ENCODE measurements around the gene TMEM229B.

- TF ChIP-seq EP300 (IDR thresholded peaks at IDR 0.05) = no peak
- no peak for TF ChIP-seq CTCF (IDR thresholded peaks at IDR 0.05)
- TF ChIP-seq RAD21 (conservative IDR thresholded peaks at IDR 0.05 in 1 of 2, IDR thresholded peaks at IDR 0.05 in 1 of 2) = no peak
- no peak for TF ChIP-seq REST (IDR thresholded peaks at IDR 0.05)
- TF ChIP-seq POLR2A (IDR thresholded peaks at IDR 0.05; ENCODE audit: low read length) = no peak
- no peak for TF ChIP-seq CHD4 (IDR thresholded peaks at IDR 0.05; ENCODE audit: borderline replicate concordance)
- no peak for TF ChIP-seq MYC (IDR thresholded peaks at IDR 0.05; ENCODE audit: borderline replicate concordance, low read length)
- TF ChIP-seq MAX (IDR thresholded peaks at IDR 0.05) = no peak
- TF ChIP-seq RFX5 (IDR thresholded peaks at IDR 0.05) = no peak
- TF ChIP-seq HMGXB4 (CRISPR knock-in tag; IDR thresholded peaks at IDR 0.05; ENCODE audit: borderline replicate concordance) = no peak
- TF ChIP-seq NFE2L2 (conservative IDR thresholded peaks at IDR 0.05; ENCODE audit: low read length) = no peak
- no peak for TF ChIP-seq NPAS2 (CRISPR knock-in tag; IDR thresholded peaks at IDR 0.05; ENCODE audit: borderline replicate concordance)
Observed at GRCh38 chr14:67440513-67440912, 48.0 kb downstream of the TMEM229B start.

All from A549 (cell line).